NCI-H1105 (cell line): Measurements from ENCODE around the gene RASL10A.
A peak's percentile ranks its signal among the peaks of the same experiment; 100 is the strongest.
"Not testable (repeated sequence)": the region's sequence is repeated elsewhere in the genome, so short reads cannot be mapped to it uniquely, and the experiment has no call there.

Experiments
- DNase-seq: peaks from one replicate; lab custom pipeline; 2025; lab: John Stamatoyannopoulos, UW

RASL10A gene, protein sequence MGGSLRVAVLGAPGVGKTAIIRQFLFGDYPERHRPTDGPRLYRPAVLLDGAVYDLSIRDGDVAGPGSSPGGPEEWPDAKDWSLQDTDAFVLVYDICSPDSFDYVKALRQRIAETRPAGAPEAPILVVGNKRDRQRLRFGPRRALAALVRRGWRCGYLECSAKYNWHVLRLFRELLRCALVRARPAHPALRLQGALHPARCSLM

DNA sequence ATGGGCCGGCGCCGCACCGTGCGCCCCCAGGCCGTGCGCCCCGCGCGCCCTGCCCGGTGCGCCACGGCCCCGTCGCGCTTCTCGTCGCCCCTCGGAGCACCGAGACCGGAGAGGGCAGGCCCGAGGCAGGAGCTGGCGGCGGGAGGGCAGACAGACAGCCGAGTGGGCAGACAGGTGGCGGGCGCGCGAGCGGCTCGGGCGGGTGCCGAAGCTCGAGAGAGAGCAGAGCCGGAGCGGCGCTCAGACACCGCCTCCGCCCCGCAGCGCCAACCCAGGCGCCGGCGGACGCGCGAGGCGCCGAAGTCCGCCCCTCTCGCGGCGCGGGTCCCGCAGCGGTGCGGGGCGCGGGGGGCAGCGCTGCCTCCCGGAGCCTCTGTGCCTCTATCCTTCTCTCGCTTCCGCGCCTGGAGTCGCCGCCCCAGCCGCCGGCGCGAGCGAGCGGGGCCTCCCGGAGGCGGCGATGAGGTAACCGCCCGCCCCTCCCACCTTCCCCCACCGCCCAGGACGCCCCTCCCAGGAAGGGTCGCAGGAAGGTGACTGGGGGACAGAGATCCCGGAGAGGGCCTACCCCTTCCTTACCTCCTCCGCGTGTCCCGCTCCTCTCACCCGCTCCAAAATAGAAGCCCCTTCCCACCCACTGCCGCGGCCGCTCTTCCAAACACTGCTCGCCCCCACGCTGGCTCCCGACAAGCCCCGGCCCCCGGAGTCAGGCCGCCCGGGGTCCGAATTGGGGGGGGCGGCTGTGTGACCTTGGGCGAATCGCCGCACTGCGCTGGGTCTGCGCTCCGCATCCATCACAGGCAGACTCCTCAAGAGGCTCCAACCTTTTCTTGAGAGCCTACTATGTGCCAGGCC lies at the start of gene RASL10A:
RASL10A (minus strand) TSS at position 412 of the 855 bp plus-strand sequence. CDS start 451 bp downstream, outside the sequence.
- no peak for DNase-seq

DNA sequence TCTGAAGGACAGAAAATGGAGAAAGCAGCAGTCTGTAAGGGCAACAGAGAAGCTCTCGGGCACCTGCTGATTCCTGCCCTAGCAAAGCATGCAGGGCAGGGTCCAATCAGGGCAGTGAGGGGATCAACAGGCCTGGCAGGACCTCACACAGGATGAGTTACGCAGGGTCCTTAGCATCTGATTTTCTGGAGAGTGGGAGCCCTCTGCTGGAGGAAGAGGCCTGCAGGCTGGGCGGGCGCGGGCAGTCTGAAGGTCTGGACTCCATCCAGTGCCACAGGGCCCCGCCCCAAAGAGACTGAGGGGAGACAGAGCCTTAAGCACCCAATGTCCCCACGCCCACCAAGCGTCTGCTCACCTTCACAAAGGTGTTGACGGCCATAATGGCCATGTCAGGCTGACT lies 44.0 kb upstream of the RASL10A start:
- no peak for DNase-seq

DNA sequence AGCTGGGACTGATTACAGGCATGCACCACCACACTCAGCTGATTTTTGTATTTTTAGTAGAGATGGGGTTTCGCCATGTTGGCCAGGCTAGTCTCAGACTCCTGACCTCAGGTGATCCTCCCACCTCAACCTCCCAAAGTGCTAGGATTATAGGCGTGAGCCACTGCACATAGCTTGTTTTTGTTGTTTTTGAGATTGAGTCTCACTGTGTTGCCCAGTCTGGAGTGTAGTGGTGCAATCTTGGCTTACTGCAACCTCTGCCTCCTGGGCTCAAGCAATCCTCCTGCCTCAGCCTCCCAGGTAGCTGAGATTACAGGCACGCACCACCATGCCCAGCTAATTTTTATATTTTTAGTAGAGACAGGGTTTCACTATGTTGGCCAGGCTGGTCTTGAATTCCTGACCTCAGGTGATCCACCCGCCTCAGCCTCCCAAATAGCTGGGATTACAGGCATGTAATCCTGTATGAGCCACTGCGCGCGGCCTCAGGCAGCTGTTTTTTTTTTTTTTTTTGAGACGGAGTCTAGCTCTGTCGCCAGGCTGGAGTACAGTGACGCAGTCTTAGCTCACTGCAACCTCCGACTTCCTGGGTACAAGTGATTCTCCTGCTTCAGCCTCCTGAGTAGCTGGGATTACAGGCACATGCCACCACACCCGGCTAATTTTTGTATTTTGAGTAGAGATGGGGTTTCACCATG lies 41.8 kb upstream of the RASL10A start:
- not testable (repeated sequence) for DNase-seq

DNA sequence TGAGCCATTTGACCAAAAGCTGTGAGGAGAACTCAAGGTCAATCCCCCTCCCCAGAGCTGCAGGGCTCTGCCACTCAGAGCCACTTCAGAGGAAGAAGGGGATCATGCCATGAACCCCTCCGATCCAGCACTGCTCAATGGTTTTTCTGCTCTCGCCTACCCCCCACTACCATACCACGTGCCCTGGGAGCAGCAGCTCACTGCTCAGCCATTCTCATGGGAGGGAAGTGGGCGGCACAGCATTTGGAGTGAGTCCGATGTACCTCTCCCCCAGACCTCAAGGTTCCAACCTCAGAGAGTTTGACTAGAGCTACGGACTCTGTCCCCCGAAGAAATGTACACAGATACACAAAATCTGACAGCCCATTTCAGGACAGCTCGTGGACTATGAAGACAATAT lies 38.4 kb upstream of the RASL10A start:
- DNase-seq: no peak

DNA sequence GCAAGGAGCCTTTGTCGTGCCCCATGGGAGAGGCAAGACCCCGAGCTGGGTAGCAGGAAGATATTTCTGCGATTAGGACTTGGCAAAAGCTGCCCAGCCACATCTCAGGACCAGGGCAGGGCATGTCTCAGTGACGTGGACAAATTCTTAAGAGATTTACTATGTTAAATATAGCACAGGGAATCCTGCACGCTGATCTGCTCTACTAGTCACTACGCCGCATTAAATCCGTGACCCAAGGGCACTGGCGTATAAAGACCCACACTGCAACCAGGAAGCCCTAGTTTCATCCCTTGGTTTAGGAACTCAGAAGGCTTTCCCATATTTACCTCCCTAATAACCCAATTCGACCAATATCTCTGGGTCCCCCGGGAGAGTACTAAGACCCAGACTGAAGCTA lies 37.8 kb upstream of the RASL10A start:
- no peak for DNase-seq

DNA sequence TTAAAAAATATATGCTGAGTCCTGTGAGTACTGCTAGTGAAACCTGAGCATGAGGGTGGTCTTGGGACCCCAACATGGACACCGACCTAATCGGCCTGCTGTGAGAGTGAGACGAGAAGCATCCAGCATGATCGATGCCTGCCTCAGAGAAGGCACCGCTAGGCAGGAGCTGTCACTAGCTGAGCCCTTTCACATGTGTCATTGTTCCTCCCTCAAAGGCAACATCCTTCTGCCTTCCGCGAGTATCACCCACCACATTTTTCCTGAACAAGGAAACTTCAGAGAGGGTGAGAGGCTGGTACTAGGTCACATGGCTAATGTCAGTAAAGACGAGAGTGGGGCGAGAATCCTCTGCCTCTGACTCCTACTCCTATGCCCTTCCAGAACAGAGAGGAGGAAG lies 37.3 kb upstream of the RASL10A start:
- DNase-seq: no peak

DNA sequence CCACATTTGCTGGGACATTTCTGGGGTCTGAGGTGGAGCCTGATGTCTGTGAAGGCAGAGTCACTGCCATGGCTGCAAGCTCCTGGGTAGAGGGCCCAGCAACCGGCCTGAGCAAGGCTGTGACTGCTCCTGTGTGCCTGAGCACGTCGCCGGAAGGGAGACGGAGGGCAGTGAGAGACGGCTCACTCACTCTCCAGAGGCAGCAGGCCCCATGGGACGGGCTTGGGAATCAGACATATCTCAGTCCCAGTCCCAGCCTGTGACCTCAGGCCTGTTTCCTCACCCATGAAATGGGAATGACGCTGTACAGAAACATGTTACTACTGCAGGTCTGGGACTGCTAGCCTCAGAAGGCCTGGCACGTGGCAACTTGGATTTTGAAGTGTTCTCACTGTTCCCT lies 36.4 kb upstream of the RASL10A start:
- no peak for DNase-seq

DNA sequence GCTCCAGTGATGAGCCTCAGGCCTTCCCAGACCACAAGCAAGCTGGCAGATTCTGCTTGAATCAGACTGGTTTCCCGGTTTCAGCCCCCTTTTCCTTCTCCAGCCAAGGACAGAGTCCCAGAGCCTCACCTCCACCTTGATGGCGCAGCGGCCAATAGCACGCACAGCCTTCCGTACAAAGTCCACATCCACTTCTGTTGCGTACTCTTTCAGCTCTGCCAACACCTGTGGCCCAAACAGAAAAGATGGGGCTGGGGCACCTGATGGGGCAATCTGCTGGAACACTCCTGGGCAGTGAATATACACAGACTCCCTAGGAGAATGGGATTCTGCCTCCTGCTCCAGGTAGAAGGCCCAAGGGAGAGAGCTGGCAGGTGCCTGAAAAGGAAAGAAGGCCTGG lies 35.5 kb upstream of the RASL10A start:
- no peak for DNase-seq

DNA sequence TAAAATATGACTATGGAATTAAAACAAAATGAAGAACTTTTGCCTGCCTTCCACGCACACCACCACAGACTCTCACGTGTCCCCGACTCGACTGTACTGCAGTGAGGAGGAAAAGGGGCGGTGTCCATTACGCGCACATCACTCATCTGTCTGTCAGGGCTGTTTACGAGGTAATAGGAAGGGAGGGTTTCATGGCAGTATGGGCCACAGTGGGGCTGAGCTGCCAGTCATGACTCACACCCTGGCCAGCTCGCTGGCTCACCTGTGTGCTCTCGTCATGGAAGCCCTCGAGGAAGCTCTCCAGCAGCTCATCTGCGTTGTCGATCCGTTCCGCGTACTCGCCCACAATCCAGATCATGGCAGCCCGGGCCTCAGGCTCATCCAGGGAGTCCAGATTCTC lies 33.5 kb upstream of the RASL10A start:
- DNase-seq: no peak

DNA sequence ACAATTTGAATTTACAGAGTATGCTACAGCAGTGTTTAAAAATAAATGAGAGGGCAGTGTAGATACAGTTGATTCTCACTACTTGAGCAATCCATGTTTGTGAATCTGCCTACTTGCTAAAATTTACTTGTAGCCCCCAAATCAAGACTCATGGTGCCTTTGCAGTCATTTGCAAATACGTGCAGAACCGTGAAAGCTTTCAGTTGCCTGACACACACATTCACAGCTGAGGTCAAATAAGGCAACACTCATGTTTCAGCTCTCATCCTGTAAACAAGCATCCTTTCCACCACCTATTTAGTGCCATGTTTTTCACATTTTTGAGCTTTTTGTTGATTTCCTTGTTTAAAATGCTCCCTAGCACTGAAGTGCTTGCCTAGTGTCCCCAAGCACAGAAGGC lies 32.5 kb upstream of the RASL10A start:
- no peak for DNase-seq

DNA sequence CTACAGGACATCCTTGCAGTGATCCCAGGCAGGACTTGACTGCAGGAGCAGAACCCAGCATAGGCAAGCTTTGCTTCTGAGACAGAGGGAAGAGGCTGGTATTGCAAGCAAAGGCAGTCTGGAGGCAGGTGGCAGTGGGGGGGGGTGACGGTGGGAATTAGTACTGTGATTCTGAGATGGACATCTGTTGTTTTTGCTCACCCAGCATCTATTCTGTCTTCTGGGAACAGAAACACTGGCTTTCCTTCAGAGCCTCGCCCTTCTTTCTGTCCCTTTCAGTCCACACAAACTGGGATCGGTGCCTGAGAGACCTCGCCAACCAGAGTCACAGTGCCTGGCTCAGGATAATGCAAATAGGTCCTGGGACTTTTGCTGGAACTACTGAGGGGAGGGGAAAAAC lies 31.2 kb upstream of the RASL10A start:
- no peak for DNase-seq

DNA sequence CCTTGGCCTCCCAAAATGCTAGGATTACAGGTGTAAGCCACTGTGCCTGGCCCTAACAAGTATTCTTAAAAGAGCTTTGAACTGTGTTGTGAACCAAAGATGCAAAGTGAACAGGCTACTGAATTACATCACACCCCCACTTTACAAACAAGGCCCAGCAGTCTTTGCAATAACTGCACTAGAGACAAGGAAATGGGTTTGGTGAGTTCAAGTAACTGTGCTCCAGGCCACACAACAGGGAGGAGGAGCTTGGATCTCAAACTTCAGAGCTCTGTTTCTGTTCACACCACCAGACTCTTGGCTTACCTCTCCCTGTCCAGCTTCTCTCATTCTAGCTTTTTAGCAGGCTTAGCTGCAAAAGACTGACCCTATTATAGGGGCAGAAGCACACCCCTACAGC lies 30.4 kb upstream of the RASL10A start:
- no peak for DNase-seq

DNA sequence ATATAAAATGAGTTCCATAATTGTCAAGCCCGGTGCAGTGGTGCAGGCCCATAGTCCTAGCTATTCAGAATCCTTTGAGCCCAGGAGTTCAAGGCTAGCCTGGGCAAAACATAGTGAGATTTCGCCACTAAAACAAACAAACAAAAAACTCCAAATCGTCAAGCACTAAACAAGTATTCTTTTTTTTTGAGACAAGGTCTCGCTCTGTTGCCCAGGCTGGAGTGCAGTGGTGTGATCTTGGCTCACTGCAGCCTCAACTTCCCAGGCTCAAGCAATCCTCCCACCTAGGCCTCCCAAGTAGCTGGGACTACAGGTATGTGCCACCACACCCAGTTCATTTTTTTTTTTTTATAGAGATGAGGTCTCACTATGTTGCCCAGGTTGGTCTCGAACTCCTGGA lies 29.4 kb upstream of the RASL10A start:
- not testable (repeated sequence) for DNase-seq

DNA sequence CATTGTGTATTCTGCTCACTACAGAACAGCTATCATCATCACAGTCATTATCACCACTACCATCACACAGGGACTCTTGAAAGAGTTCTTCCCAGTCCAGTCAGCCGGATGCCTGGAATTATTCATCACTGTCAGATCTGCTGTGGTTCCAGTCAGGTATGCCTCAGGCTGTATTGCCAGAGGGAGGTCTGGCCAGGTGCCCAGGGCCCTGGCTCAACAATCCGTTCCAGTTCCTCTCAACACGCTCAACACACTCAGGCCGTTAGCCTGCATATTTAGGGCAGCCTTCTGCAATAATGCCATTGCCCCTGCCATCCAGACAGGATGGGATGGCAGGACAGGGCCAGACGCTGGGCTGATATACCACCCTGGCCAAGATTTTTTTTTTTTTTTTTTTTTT lies 28.6 kb upstream of the RASL10A start:
- DNase-seq: peak; percentile 62

DNA sequence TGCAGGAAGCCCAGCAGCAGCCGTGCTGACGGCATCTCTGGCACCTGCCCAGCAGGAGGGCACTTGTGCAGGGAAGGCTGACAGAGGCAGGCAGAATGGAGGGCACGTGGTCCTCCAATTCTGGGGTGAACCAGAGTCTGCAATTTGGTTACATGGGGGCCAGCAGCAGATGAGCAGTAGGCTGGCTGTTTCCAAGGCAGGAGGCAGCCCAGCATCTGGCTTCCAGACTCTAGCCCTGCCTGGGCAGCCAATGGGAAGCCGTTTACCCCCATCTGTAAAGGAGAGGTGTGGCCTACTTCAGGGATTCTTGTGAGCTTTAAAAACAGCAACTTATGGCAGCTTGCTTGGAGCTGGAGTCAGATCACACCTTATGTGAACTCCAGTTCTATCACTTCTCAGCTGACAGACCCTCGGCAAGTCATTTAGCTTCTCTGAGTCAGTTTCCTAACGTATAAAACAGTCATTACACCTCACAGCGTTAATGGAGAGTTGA lies 27.9 kb upstream of the RASL10A start:
- no peak for DNase-seq

DNA sequence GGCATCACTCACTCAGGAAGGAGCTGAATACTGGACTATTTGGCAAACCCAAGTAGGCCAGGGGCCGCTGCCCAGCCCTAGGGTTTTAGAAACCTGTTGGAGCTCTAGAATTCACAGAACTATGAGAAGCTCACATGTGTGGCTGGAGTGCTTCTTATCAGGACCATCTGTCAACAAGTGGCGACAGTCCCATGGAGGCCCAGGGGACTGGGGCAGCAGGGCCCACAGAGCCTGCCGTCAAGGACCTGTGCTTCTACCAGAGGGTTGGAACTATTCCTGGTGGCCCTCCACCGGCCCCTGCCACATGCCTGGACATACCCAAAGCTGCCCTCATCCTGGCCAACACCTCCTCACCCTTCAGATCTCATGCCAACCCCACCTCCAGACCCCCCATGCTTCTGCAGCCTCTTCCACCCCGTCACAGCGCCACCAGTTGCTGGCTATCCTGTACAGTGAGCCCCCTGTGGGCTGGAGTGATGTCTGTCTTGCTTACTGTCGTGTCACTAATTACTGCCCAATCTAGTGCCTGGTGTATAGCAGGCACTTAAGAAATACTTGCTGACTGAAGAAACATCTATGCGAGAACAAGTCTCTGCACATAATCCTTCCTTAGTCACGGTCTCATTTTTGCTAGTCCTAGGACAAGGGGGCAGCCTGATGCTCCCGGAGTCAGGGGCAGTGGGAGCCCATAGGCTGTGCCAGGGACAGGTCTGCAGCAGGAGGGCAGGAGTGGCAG lies 27.2 kb upstream of the RASL10A start:
- DNase-seq: no peak

DNA sequence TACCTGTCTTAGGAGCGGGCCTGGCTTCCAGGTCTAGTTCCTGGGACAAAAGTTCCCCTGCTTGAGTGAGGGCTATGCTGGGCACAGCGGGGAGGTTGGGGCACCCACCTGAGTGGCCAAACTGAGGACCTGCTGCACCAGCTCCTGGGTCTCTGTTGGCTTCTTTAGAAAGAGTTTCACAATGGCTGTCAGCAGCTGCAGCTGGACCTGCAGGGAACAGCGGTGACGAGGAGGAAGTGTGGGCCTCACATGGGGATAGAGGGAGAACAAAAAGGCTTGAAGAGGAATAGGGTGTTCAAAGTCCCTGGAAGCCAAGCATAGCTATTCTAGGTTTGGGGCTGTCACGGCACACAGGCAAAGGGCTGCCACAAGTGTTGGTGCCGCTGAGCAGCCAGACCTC lies 26.7 kb upstream of the RASL10A start:
- no peak for DNase-seq

DNA sequence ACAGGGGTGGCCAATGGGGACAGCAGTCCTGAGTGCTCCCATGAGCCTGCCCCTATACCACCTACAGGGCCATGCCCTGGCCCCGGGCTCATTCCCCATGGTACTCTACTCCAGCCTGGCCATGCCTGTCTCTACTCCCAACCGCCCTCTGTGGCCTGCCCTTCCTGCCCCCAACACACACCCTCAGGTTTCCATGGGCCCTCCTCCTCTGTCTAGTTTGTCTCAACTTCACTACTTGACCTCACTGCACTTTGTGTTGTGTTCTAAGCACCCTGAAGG lies 26.3 kb upstream of the RASL10A start:
- DNase-seq: no peak

DNA sequence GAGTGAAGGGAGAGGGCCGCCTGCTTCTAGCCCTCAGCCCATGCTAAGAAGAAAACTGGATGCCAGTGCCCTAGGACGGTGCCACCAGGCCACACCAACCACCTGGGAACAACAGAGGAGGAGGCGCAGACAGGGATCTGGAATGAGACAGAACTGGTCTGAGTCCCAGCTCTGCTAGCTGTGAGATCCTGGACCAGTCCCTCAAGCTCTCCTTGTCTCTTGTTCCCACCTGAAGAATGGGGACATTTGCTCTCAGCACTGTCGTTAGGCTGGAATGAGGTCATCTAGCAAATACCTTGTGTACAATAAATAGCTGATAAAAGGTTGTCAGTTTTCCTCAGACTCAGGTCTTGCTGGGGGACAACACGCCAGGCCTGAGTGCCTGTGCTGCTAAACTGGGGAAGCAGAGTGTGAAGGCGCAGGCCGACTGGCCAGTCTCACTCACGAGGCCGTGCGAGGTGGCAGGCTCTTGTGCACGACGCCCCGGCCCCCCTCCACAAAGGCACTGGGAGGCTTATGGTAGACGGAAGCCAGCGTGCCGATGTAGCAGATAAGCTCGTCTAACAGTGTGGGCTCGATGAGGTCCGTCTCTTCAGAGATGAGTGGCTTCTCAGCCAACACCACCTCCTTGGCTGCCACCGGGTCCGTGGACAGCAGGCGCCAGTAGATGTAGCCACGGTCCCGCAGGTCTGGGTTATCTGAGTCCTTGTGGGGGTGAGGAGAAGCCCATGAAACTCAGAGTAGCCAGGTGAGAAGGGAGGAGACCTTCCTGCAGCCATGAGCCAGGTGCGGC lies 25.8 kb upstream of the RASL10A start:
- DNase-seq: no peak

DNA sequence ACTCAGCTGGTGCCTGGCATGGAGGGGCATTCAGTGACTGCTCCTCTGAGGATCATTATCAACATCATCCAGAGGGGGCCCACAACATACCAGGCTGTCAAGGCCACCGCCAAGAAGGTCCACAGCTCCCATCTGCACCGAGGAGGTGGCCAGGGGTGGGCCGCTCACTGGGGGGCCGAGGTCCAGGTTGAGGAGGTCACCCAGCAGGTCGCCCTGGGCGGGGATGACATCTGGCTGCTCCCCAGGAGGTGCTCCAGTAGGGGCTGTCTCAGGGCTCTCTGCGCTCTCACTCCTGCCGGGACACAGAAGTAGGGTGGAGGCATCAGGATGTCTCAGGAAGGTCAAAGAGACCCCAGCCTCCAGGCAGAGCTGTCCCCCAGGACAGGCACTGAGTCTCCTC lies 25.1 kb upstream of the RASL10A start:
- no peak for DNase-seq

DNA sequence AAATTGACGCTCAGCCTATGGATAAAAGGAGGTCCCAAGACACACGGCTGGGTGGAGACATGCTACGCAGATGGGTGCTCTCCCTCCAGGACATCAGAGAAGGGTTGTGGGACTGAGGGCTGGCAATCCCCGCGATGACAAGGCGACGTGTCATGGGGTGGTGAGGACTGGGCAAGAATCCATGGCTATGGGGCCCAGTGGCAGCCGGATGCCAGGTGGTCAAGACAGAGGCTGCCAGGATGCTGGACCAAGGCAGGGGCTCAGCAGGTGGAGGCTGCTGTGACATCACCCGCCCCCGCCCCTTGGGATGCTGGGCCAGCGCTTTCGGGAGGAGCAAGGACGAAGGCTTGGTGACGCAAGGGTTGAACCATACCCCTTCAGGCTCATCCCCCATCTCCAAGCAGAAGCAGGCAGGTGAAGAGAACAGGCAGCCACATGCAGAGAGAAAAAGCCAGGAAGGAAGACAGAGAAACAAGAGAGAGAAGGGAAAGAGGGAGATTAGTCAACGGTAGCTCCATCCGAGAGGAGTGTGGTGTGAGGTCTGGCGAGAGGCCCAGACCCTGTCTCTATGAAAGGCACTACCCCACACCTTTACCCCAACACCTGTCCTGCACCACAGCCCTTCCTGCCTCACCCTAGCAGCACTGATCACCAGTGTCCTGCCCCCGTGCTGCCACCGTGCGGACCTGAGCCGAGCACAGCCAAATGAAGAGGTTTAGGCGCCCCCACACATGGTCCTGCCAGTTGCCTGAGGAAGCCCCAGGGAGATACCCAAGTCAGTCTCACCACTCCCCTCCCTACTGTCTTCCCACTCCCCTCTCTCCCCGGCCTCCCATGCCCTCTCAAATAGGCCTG lies 24.1 kb upstream of the RASL10A start:
- DNase-seq: no peak
